HepG2 (cell line): ENCODE data around the gene SLC27A2. TPM values are rescaled to one million over a fixed set of nuclear protein-coding genes. Genes with fewer than 3 reads are reported as not detected.

ENCODE experiments used
- ATAC-seq: fragments of 200-7000 bp; cut with Tn5 transposase; 3 replicates; pipeline ENCODE4 v1.9.1; 2020; ENCODE audit warnings: mild to moderate bottlenecking, moderate library complexity
- BruUV-seq: library from RNA; stranded (reverse); fragments of 400-500 nt; replicated peaks from 2 replicates; lab custom pipeline; 2021; lab: Mats Ljungman, UMichigan
- CTCF ChIA-PET: fragments of 300-600 bp; formaldehyde crosslinking; extraction: SDS; loops from one replicate; lab custom pipeline; 2021; ENCODE audit warnings: low total read pairs, inconsistent platforms, low intra/inter-chr PET ratio; lab: Yijun Ruan, JAX
- POLR2A ChIA-PET: fragments of 350-600 bp; sonication (Branson Sonifier 250); formaldehyde crosslinking; loops from one replicate; lab custom pipeline; 2020; ENCODE audit warnings: antibody characterized with exemption, inconsistent platforms; lab: Yijun Ruan, JAX
- DNase-seq: peaks from one replicate; pipeline ENCODE4 v3.0.0-alpha.2; 2015; ENCODE audit warnings: low spot score
- FAIRE-seq: peaks from 3 replicates; lab custom pipeline; 2011; peaks lifted over from hg19 to GRCh38; lab: Jason Lieb, UNC
- H2AFZ ChIP-seq: one replicate; pipeline ENCODE4 v1.6.1; 2011; ENCODE audit warnings: low read length, inconsistent platforms
- H3K27ac ChIP-seq: fragments of 300-600 bp; 3 replicates; pipeline ENCODE4 v1.8.0; 2011; ENCODE audit warnings: mixed run types, mild to moderate bottlenecking, mixed read lengths, low read length, inconsistent platforms; ENCODE audit not compliant: insufficient read depth; ENCODE audit errors: extremely low read length
- H3K27me3 ChIP-seq, 2 experiments: fragments of 200-600 bp in 1 of 2; 2 replicates in 1 of 2; 3 replicates in 1 of 2; pipeline versions ENCODE4 v1.6.0 to v1.8.0; 2011; ENCODE audit warnings: low read length in 2 of 2, mild to moderate bottlenecking in 2 of 2, moderate library complexity in 2 of 2, inconsistent platforms in 1 of 2; ENCODE audit not compliant: insufficient read depth in 2 of 2, control insufficient read depth in 1 of 2
- H3K36me3 ChIP-seq, 2 experiments: fragments of 200-600 bp in 1 of 2; replicated peaks in 1 of 2; 2 replicates in 1 of 2; 3 replicates in 1 of 2; pipeline versions ENCODE4 v1.5.1 to v1.8.0; 2011; ENCODE audit warnings: low read length in 2 of 2, inconsistent platforms in 1 of 2; ENCODE audit not compliant: insufficient read depth in 2 of 2, control insufficient read depth in 1 of 2
- H3K4me1 ChIP-seq: 2 replicates; pipeline ENCODE4 v1.5.1; 2012; ENCODE audit warnings: low read length, inconsistent platforms; ENCODE audit not compliant: insufficient read depth
- H3K4me2 ChIP-seq: 2 replicates; pipeline ENCODE4 v1.6.0; 2011; ENCODE audit warnings: low read depth, low read length, inconsistent platforms
- H3K4me3 ChIP-seq, 3 experiments: fragments of 200-600 bp in 1 of 3; sonication (generic), shearing (Covaris generic) in 1 of 3; replicated peaks in 1 of 3; 2 replicates each; pipeline ENCODE4 v1.5.1; 2011 to 2016; ENCODE audit warnings: low read length in 3 of 3, inconsistent platforms in 2 of 3, low read depth in 2 of 3, mild to moderate bottlenecking in 2 of 3, control low read depth in 1 of 3, mixed read lengths in 1 of 3; ENCODE audit not compliant: insufficient read depth in 1 of 3
- H3K79me2 ChIP-seq: one replicate; pipeline ENCODE4 v1.6.1; 2011; ENCODE audit warnings: low read length, inconsistent platforms; ENCODE audit not compliant: insufficient read depth
- H3K9ac ChIP-seq: 2 replicates; pipeline ENCODE4 v1.6.0; 2011; ENCODE audit warnings: mild to moderate bottlenecking, low read depth, low read length, inconsistent platforms; ENCODE audit not compliant: insufficient read depth
- H3K9me3 ChIP-seq: 2 replicates; pipeline ENCODE4 v1.5.1; 2012; ENCODE audit warnings: mild to moderate bottlenecking, low read length
- H4K20me1 ChIP-seq: 2 replicates; pipeline ENCODE4 v1.6.0; 2011; ENCODE audit warnings: inconsistent platforms, mild to moderate bottlenecking, low read length, moderate library complexity; ENCODE audit not compliant: insufficient read depth
- AFF4 ChIP-seq: sonication (generic); formaldehyde crosslinking; IDR thresholded peaks from 2 replicates; pipeline ENCODE4 v1.4.0; 2020; ENCODE audit warnings: missing genetic modification reagents
- FOXA3 ChIP-seq: IDR thresholded peaks from 2 replicates; pipeline ENCODE4 v1.6.1; 2016; ENCODE audit warnings: missing genetic modification reagents, missing compliant biosample characterization
- HMG20A ChIP-seq: IDR thresholded peaks from 2 replicates; pipeline ENCODE4 v1.6.1; 2016; ENCODE audit warnings: borderline replicate concordance
- HNF4A ChIP-seq: sonication (generic); formaldehyde crosslinking; IDR thresholded peaks from 2 replicates; pipeline ENCODE4 v1.4.0; 2020; ENCODE audit warnings: missing genetic modification reagents
- HNF4G ChIP-seq, 2 experiments: sonication (generic) in 1 of 2; formaldehyde crosslinking in 1 of 2; IDR thresholded peaks; 2 replicates each; pipeline versions ENCODE4 v1.4.0 to v1.6.1; 2011 to 2020; ENCODE audit warnings: borderline replicate concordance in 2 of 2, low read depth in 2 of 2, mild to moderate bottlenecking in 2 of 2, low read length in 1 of 2, missing genetic modification reagents in 1 of 2, moderate library complexity in 1 of 2
- HOMEZ ChIP-seq: IDR thresholded peaks from 2 replicates; pipeline ENCODE4 v1.6.1; 2016; ENCODE audit warnings: low read depth
- KLF6 ChIP-seq: IDR thresholded peaks from 2 replicates; pipeline ENCODE4 v1.8.0; 2016; ENCODE audit warnings: missing biosample characterization, missing genetic modification reagents
- NR1H2 ChIP-seq: sonication (generic); formaldehyde crosslinking; IDR thresholded peaks from 2 replicates; pipeline ENCODE4 v1.8.1; 2022; ENCODE audit warnings: low read depth, missing genetic modification reagents, borderline replicate concordance
- NR2F6 ChIP-seq, 2 experiments: IDR thresholded peaks; 2 replicates each; pipeline ENCODE4 v1.6.1; 2016; ENCODE audit warnings: antibody characterized with exemption in 1 of 2, mild to moderate bottlenecking in 1 of 2
- PRPF4 ChIP-seq: fragments of 200-400 bp; formaldehyde crosslinking; IDR thresholded peaks from 2 replicates; pipeline ENCODE4 v1.6.1; 2016; ENCODE audit warnings: low read length, low read depth; ENCODE audit not compliant: poor library complexity, severe bottlenecking
- SOX5 ChIP-seq: IDR thresholded peaks from 2 replicates; pipeline ENCODE4 v1.6.1; 2016; ENCODE audit warnings: borderline replicate concordance
- ZFY ChIP-seq: sonication (generic); formaldehyde crosslinking; IDR thresholded peaks from 2 replicates; pipeline ENCODE4 v1.4.0; 2020; ENCODE audit warnings: missing genetic modification reagents
- ZNF17 ChIP-seq: sonication (generic); formaldehyde crosslinking; IDR thresholded peaks from 2 replicates; pipeline ENCODE4 v1.5.0; 2020; ENCODE audit warnings: mild to moderate bottlenecking, missing genetic modification reagents
- ZNF282 ChIP-seq: fragments of 450-650 bp; IDR thresholded peaks from 2 replicates; pipeline ENCODE4 v1.6.1; 2018; ENCODE audit not compliant: partially characterized antibody
- ZNF672 ChIP-seq: sonication (generic); formaldehyde crosslinking; IDR thresholded peaks from 2 replicates; pipeline ENCODE4 v1.8.1; 2022; ENCODE audit warnings: missing genetic modification reagents
- WGBS: methylation state at CpG from one replicate; pipeline ENCODE4 v1.1.6; 2017; ENCODE audit warnings: low lambda C conversion rate; 5-methylcytosine and 5-hydroxymethylcytosine counted together
- in situ Hi-C: cut with HindIII; loops from 2 replicates; pipeline ENCODE4 v1.10.0; 2017; ENCODE audit warnings: low pct_unique_long_range_greater_than_20kb; ENCODE audit not compliant: extremely low pct_ligation_motif_present
- intact Hi-C: fragments of 100-400 bp; cut with micrococcal nuclease; formaldehyde crosslinking; loops from one replicate; pipeline ENCODE4 v1.10.0; 2022; ENCODE audit not compliant: unreplicated experiment
- polyA plus RNA-seq, 8 experiments: library from polyadenylated mRNA; depleted of rRNA in 3 of 8; stranded (reverse) in 7 of 8; unstranded in 1 of 8; fragments of >200 nt; fragmentation: Illumina TruSeq in 4 of 8; extraction: Trizol in 4 of 8; gene quantifications; 2 replicates each; pipeline versions ENCODE4 v1.2.1 to v1.2.3, GENCODE V29; 2011 to 2016; ENCODE audit warnings: low read depth in 4 of 8, missing spikeins in 1 of 8, mixed read lengths in 1 of 8; ENCODE audit not compliant: insufficient read depth in 1 of 8
- total RNA-seq, 5 experiments: library from RNA; depleted of rRNA; stranded (reverse); fragments of >200 nt; fragmentation: Illumina TruSeq; extraction: Trizol; gene quantifications; 2 replicates each; pipeline ENCODE4 v1.2.3, GENCODE V29; 2016; ENCODE audit warnings: low read depth in 1 of 5

SLC27A2 gene
- total and polyA plus RNA-seq, 2 of the 13 experiments (the other 11 are each of a cell fraction or from before 2014, with no cell fraction given), result 14.6 to 23.4 TPM

DNA sequence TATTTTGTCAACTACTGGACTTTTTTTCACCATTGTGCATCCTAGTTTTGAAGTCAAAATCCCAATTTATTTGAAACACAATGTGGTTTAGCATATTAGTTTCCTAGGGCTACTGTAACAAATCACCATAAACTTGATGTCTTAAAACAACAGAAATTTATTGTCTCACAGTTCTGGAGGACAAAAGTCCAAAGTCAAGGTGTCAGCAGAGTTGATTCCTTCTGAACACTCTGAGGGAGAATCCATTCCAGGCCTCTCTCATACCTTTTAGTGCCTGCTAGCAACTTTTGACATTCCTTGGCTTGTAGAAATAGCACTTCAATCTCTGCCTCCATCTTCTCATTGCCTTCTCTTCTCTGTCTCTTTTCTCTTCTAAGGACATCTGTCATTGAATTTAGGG, 14.9 kb upstream of the SLC27A2 start (continued):
- TF ChIP-seq ZNF672 (CRISPR knock-in tag) (no peak), PRPF4 (no peak), AFF4 (CRISPR knock-in tag) (no peak)
- TF ChIP-seq, all 625 proteins: peak for 0

- H4K20me1 ChIP-seq, result no peaks in the 10 kb centered on the region
- peak; percentile 40 for ATAC-seq
- TF ChIP-seq ZNF282 (no peak), HMG20A (CRISPR knock-in tag) (no peak), ZNF17 (no peak), FOXA3 (CRISPR knock-in tag) (no peak), HNF4A (CRISPR knock-in tag) (0 out of 2 replicates have a peak, but pooled peaks have one; percentile 16), ZFY (CRISPR knock-in tag) (0 out of 2 replicates have a peak, but pooled peaks have one; percentile 15), SOX5 (CRISPR knock-in tag) (no peak), HOMEZ (no peak), HNF4G (IDR thresholded peaks at IDR 0.05; ENCODE audit: borderline replicate concordance, low read depth, low read length) (no peak), HNF4G (CRISPR knock-in tag; IDR thresholded peaks at IDR 0.05; ENCODE audit: borderline replicate concordance, low read depth) (no peak), NR1H2 (no peak), KLF6 (CRISPR knock-in tag) (no peak), NR2F6 (IDR thresholded peaks at IDR 0.05) (no peak), NR2F6 (CRISPR knock-in tag; IDR thresholded peaks at IDR 0.05) (no peak)
- CTCF ChIA-PET, result no interaction called here
- peak overlapping the region; percentile 53 for H3K27ac ChIP-seq
- in situ Hi-C loops (no loop called here), intact Hi-C loops (no loop called here)
- H3K27me3 ChIP-seq, result no peaks in the 10 kb centered on the region
- no peak for FAIRE-seq
- 0 out of 2 replicates have a peak overlapping the region, but pooled peaks have one; percentile 30 for H3K9ac ChIP-seq
- peak overlapping the region; percentile 62 for H3K4me2 ChIP-seq
- no peaks in the 10 kb centered on the region for H3K36me3 ChIP-seq
- no TSS peak for BruUV-seq
- peak overlapping the region; percentile 76 for H2AFZ ChIP-seq
- POLR2A ChIA-PET, result no interaction called here
- peaks cover 51% of the 10 kb centered on the region for H3K4me1 ChIP-seq
- WGBS, result 48% methylated on average over 4 of the region's 4 CpGs
- no peaks in the 10 kb centered on the region for H3K9me3 ChIP-seq
- 0 out of 6 replicates have a peak overlapping the region, but pooled peaks of 1 of the 3 experiments have one; percentile 8 for H3K4me3 ChIP-seq
- no peak for DNase-seq
- H3K79me2 ChIP-seq, result no peaks in the 10 kb centered on the region
These were observed 13.6 kb upstream of the SLC27A2 start for GRCh38 chr15:50168379-50168778.
